ENCODE measurements around the gene CFAP92.

CFAP92 gene

GRCh38 chr3:129025691-129026435 lies 32.0 kb upstream of the CFAP92 start:
- no peak for DNase-seq

DNA sequence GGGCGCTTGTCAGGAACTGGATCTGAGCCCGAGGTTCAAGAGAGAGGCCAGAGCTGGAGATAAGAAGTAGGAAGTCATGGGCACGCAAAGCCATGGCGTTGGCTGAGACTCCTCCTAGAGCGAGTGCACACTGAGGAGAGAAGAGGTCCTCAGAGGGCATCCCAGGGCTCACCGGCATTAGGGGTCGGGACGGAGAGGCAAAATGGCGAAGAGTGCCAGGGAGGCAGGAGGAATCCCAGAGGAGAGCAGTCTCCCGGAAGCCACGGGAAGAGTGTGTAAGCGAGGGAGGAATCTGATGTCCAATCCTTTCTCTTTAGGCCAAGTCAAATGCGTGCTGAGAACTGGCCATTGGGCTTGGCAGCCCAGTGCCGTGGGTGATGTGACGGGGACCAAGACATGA lies 31.2 kb upstream of the CFAP92 start:
- no peak for DNase-seq

GRCh38 chr3:129023909-129024308 lies 30.0 kb upstream of the CFAP92 start:
- no peak for DNase-seq

DNA sequence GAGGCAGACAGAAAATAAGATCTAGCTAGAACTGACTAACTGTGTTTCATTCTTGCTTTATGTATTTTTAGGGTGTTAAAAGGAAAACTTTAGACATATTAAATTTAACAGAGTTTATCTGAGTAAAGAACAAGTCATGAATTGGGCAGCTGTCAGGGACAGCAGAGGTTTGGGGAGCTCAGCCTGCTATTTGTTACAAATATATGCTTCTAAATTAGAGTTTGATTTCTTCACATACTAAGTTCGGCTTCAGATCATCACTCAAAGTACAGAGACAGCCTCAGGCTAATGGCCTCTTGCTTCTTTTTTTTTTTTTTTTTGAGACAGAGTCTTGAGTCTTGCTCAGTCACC lies 29.1 kb upstream of the CFAP92 start:
- DNase-seq: no peak

- no peak for DNase-seq
These were observed 28.5 kb upstream of the CFAP92 start for GRCh38 chr3:129022114-129023007.

- DNase-seq: no peak
These were observed 27.3 kb upstream of the CFAP92 start for GRCh38 chr3:129021140-129021551.

DNA sequence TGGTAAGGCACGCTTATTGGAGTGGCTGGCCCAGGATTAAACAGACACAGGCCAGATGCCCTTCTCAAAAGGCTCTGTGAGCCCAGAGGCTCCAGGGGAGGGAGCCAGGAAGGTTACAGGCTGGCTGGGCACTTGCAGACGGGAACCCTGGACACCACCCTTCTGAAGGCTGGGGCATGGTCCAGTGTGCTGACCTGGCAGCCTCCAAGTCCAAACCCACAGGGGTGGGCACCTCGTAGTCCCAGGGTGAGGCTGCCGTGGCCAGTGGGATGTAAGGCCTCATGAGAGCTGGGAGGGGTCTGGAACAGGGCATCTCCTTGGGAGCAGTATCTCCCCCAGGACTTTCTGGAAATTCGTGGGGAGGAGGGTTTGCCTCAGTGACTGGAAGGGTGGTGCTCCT lies 26.8 kb upstream of the CFAP92 start:
- no peak for DNase-seq

GRCh38 chr3:129019266-129019665 lies 25.4 kb upstream of the CFAP92 start:
- DNase-seq: no peak

GRCh38 chr3:129018751-129019150 lies 24.9 kb upstream of the CFAP92 start:
- no peak for DNase-seq

GRCh38 chr3:129018271-129018670 lies 24.4 kb upstream of the CFAP92 start:
- DNase-seq: no peak

DNA sequence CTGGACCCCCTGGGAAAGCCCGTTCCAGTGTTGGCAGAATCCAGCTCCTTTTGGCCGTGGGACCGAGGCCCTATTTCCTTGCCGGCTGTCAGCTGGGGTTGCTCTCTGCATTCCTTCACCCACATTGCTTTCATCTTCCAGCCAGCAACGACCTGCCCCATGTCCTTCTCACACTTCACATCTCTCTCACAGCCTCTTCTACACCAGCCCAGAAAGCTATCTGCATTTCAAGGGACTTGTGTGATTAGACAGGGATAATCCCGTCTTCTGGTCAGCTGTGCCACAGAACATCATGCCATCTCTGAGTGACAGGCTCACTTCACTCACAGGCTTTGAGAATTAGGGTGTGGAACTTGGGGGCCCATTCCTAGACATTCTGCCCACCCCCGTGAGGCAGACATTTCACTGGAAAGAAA lies 23.6 kb upstream of the CFAP92 start:
- DNase-seq: no peak

GRCh38 chr3:129016720-129017483 lies 23.0 kb upstream of the CFAP92 start:
- peak; percentile 15 for DNase-seq

DNA sequence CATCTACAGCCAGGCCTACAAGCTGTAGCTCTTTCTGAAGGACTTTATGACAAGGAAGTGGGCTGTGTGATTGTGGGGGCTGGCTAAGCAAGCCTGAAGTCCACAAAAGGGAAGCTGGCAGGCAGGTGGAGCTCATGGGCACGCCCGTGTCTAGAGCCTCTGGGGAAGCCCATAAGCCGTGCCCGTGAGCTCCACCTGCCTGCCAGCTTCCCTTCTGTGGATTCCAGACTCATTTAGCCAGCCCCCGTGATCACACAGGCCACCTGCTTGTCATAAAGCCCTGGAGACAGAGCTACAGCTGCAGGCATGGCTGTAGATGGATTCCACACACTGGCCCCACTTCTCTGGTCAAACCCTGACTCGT lies 22.5 kb upstream of the CFAP92 start:
- peak; percentile 80 for DNase-seq

GRCh38 chr3:129015388-129016105 lies 21.7 kb upstream of the CFAP92 start:
- DNase-seq: peak; percentile 76

DNA sequence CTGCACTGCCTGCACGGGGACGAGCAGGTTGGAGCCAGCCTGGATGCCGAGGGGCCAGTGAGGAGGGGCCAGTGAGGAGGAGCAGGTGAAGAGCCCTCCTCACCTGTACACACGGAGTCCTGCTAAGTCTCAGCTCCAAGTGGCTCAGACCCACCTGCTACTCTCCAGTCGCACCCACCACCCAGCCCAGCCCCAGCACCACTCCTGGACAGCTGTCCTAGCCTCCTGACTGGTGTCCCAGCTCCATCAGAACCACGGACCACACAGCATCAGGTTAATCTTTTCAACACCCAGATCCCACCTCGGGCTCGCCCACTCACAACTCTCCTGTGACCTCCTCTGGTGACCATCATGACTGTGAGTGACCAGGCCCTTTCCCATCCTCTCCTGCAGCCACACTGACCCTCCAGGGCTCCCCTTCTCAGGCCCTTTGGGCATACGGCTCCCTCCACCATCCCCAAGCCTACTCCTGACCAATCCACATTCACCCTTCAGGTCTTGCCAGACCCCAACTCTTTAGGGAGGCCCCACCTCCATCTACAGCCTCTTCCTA lies 21.0 kb upstream of the CFAP92 start:
- DNase-seq: no peak

GRCh38 chr3:129014148-129014547 lies 20.3 kb upstream of the CFAP92 start:
- DNase-seq: no peak

GRCh38 chr3:129013491-129013891 lies 19.6 kb upstream of the CFAP92 start:
- DNase-seq: no peak

- no peak for DNase-seq
These were observed 16.6 kb upstream of the CFAP92 start for GRCh38 chr3:129010310-129010956.

- DNase-seq: no peak
These were observed 15.4 kb upstream of the CFAP92 start for GRCh38 chr3:129009266-129009665.

GRCh38 chr3:129007792-129008191 lies 13.9 kb upstream of the CFAP92 start:
- no peak for DNase-seq

DNA sequence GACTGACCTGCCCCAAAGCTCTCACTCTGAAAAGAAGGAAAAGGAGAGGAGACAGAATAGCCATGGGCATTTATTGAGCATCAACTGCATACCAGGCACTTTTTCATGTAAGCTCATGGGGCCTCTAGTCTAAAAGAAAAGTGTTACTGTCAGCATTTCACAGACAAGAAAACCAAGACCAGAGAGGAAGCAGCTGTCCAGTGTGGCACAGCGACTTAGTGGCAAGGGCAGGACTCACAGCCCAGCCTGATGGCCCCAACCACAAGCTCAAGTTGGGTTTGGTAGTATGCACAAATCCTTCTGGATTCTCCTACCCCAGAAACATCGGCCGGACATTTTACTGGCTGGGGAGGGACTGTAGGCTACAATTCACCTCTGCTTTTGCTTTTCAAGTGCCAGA lies 13.0 kb upstream of the CFAP92 start:
- no peak for DNase-seq

Data from CD4-positive, alpha-beta T cell treated with Interleukin-6 for 4 hours (primary cell).